ENCODE data around the gene VASP.
A peak's percentile ranks its signal among the peaks of the same experiment; 100 is the strongest.

Gene VASP

DNA sequence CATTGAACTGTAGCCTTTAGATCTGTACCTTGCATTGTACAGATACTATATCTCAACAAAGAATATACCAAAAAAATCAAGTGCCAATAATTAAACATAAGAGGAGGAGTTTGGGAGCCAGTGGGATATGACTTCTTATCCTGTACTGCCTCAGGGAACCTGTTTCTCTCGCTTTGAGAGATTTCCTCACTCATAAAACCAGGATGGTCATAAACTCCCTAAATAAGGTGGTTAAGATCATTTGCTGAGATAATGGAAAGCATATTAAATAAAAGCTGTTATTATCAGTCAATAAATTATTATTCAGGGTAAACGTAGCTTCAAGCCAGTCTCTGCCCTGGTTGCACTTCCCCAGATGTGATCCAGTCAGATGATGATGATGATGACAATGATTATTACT is 60.3 kb downstream of the VASP start:
- DNase-seq (ENCODE audit: low read depth), result no peak
- TF ChIP-seq MYC (IDR thresholded peaks at IDR 0.05; ENCODE audit: low read depth, low read length), result no peak
- no peak for TF ChIP-seq POLR2A (IDR thresholded peaks at IDR 0.05; ENCODE audit: extremely low read depth, insufficient read length)
- TF ChIP-seq, protein P1, sequence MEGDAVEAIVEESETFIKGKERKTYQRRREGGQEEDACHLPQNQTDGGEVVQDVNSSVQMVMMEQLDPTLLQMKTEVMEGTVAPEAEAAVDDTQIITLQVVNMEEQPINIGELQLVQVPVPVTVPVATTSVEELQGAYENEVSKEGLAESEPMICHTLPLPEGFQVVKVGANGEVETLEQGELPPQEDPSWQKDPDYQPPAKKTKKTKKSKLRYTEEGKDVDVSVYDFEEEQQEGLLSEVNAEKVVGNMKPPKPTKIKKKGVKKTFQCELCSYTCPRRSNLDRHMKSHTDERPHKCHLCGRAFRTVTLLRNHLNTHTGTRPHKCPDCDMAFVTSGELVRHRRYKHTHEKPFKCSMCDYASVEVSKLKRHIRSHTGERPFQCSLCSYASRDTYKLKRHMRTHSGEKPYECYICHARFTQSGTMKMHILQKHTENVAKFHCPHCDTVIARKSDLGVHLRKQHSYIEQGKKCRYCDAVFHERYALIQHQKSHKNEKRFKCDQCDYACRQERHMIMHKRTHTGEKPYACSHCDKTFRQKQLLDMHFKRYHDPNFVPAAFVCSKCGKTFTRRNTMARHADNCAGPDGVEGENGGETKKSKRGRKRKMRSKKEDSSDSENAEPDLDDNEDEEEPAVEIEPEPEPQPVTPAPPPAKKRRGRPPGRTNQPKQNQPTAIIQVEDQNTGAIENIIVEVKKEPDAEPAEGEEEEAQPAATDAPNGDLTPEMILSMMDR (IDR thresholded peaks at IDR 0.05; ENCODE audit: low read depth, low read length), result no peak
- TF ChIP-seq, protein P2, sequence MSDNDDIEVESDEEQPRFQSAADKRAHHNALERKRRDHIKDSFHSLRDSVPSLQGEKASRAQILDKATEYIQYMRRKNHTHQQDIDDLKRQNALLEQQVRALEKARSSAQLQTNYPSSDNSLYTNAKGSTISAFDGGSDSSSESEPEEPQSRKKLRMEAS (IDR thresholded peaks at IDR 0.05; ENCODE audit: low read depth, low read length), result no peak
- no peak overlapping the region for H3K4me3 ChIP-seq (ENCODE audit: low read depth, low read length)

DNA sequence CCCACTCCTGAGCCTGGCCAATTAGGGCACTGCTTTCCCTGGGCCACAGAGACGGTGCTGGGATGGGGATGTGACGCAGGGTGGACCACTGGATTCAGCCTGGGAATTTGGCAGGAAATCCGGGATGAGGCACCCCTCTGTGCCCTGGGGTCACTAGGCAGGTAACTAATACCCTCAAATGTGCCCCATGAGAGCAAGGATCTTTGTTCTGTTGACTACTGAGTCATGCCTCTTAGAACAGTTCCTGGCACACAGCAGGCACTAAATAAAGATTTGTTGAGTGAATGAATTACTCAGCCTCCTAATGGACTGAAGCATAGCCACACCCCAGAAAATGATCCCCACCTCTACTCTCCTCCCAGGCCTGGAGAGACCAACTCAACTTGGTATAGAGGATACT is 61.5 kb downstream of the VASP start:
- H3K4me3 ChIP-seq (ENCODE audit: low read depth, low read length), result no peak overlapping the region
- DNase-seq (ENCODE audit: low read depth), result no peak
- TF ChIP-seq MYC (IDR thresholded peaks at IDR 0.05; ENCODE audit: low read depth, low read length) (no peak), POLR2A (IDR thresholded peaks at IDR 0.05; ENCODE audit: extremely low read depth, insufficient read length) (no peak)
- TF ChIP-seq, protein P2 (IDR thresholded peaks at IDR 0.05; ENCODE audit: low read depth, low read length), result no peak
- TF ChIP-seq, protein P1 (IDR thresholded peaks at IDR 0.05; ENCODE audit: low read depth, low read length), result no peak

DNA sequence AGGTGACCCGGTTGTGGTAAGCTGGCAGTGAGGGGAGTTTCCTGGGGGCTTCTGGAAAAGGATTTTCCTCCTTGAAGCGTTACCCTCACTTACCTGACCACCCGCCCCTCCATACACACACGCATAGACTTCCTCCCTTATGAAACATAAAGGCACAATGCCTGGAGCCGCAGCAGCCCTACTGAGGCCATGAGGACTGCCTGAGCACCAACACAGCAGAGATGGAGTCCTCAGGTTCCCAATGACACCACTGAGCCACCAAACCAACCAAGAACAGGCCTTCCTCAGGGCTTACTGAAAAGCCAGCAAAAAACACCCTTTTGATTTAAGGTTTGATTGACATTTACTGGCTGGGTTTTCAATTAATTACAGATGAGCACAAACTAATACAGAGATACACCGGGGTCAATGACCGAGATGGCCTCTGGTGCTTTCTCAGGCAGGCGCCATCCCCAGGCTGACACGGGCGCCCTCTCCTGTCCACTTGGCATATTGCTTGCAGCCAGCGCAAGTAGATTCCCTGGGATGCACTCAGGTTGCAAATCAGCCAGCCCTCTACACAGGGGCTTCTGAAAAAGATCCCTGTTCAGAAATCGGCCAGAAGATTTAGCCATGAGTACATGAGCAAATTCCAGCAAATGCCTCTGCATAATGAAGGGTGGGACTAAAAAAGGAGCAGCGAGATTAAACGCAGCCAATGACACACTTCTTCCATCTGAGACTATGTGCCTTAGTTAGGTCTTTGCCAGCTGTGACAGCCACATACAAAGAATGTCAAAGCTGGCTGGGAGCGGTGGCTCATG is 62.5 kb downstream of the VASP start:
- peak; percentile 52 for DNase-seq (ENCODE audit: low read depth)

DNA sequence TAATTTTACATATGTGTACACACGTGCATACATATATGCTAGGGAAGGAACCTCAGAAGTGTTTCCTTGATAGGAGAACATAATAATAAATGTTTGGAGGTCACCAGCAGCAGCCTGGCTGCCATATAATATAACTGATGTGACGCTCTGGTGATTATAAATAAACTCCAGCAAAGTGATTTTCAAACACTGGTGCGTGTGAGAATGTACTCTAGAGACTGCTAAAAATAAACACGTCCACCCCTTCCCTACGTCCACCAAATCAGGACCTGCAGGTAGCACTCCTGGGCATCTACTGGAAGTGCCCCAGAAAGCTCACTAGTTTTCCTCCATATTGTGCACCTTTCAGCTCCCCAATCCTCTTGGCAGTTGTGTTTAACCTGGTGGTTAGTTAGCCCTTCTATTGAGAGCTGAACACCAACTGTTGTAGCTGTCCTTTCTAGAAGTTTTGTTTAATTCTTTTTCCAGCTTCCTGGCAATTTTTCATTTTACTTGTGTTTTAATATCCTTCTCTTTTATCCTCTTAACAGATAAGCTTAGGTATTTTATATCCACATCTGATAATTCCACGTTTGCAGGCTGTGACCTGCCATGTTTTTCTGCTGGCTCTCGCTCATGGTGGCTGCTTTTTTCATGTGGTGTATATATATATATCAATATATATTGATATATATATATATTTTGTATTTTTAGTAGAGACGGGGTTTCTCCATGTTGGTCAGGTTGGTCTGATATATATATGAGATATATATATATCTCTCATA is 64.4 kb downstream of the VASP start:
- no peak for DNase-seq (ENCODE audit: low read depth)
- no peak for TF ChIP-seq MYC (IDR thresholded peaks at IDR 0.05; ENCODE audit: low read depth, low read length)
- TF ChIP-seq, protein P1 (IDR thresholded peaks at IDR 0.05; ENCODE audit: low read depth, low read length), result no peak
- TF ChIP-seq POLR2A (IDR thresholded peaks at IDR 0.05; ENCODE audit: extremely low read depth, insufficient read length), result no peak
- TF ChIP-seq, protein P2 (IDR thresholded peaks at IDR 0.05; ENCODE audit: low read depth, low read length), result no peak
- H3K4me3 ChIP-seq (ENCODE audit: low read depth, low read length), result no peak overlapping the region

More for the DNA sequence above, 62.5 kb downstream of the VASP start:
- no peak overlapping the region for H3K4me3 ChIP-seq (ENCODE audit: low read depth, low read length)
- TF ChIP-seq, protein P2 (IDR thresholded peaks at IDR 0.05; ENCODE audit: low read depth, low read length), result no peak
- TF ChIP-seq, protein P1 (IDR thresholded peaks at IDR 0.05; ENCODE audit: low read depth, low read length), result peak; percentile 61
- no peak for TF ChIP-seq MYC (IDR thresholded peaks at IDR 0.05; ENCODE audit: low read depth, low read length)

DNA sequence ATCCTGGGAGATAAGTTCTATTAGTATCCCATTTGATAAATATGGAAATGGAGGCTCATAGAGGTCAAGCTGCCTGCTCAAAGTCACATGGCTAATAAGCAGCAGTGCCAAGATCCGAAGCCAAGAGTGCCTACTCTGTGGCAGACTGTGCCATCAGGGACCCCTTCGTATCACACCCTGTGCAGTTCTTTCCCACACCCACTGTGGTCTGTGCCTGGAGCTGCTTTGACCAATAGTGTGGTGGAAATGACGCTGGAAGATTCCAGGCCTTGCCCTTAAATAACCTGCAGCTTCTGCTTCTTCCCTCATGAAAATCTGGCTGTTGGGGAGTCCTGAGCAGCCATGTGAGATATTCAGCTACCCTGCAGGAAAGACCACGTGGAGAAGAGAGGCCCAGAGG is 67.2 kb downstream of the VASP start:
- TF ChIP-seq MYC (IDR thresholded peaks at IDR 0.05; ENCODE audit: low read depth, low read length) (no peak), POLR2A (IDR thresholded peaks at IDR 0.05; ENCODE audit: extremely low read depth, insufficient read length) (no peak)
- TF ChIP-seq, protein P2 (IDR thresholded peaks at IDR 0.05; ENCODE audit: low read depth, low read length), result no peak
- TF ChIP-seq, protein P1 (IDR thresholded peaks at IDR 0.05; ENCODE audit: low read depth, low read length), result no peak
- no peak for DNase-seq (ENCODE audit: low read depth)
- H3K4me3 ChIP-seq (ENCODE audit: low read depth, low read length), result no peak overlapping the region
